OCI-LY7 (cell line): Measurements from ENCODE around the gene THAP12. TPM values are rescaled to one million over a fixed set of nuclear protein-coding genes. Genes with fewer than 3 reads are reported as not detected.

Source experiments
- BruUV-seq: library from RNA; stranded (reverse); fragments of 400-500 nt; replicated peaks from 2 replicates; lab custom pipeline; 2021; lab: Mats Ljungman, UMichigan
- CTCF ChIA-PET: fragments of 300-600 bp; sonication (Branson Sonifier 250); formaldehyde crosslinking; loops from one replicate; lab custom pipeline; 2022; ENCODE audit warnings: antibody characterized with exemption; ENCODE audit not compliant: unreplicated experiment; lab: Charles Lee
- POLR2A ChIA-PET: fragments of 300-600 bp; sonication (Branson Sonifier 250); formaldehyde crosslinking; loops from one replicate; lab custom pipeline; 2022; ENCODE audit warnings: antibody characterized with exemption; lab: Charles Lee
- DNase-seq: peaks from one replicate; pipeline ENCODE4 v3.0.0-alpha.2; 2015; ENCODE audit warnings: low spot score
- H2AFZ ChIP-seq: fragments of 200-600 bp; sonication (generic), shearing (Covaris generic); 2 replicates; pipeline ENCODE4 v1.6.1; 2014; ENCODE audit warnings: mild to moderate bottlenecking, antibody characterized with exemption, low read length, moderate library complexity
- H3K27ac ChIP-seq: fragments of 200-600 bp; sonication (generic); 2 replicates; pipeline ENCODE4 v1.5.1; 2014; ENCODE audit warnings: mixed run types, low read depth, mild to moderate bottlenecking, moderate library complexity, low read length, inconsistent platforms; ENCODE audit not compliant: poor library complexity, severe bottlenecking
- H3K36me3 ChIP-seq: fragments of 200-600 bp; sonication (generic); 2 replicates; pipeline ENCODE4 v1.6.1; 2014; ENCODE audit warnings: mild to moderate bottlenecking, antibody characterized with exemption, low read length, moderate library complexity, mixed read lengths; ENCODE audit not compliant: insufficient read depth
- H3K4me1 ChIP-seq: fragments of 200-600 bp; sonication (generic); 2 replicates; pipeline ENCODE4 v1.5.1; 2014; ENCODE audit warnings: mild to moderate bottlenecking, low read length; ENCODE audit not compliant: insufficient read depth, poor library complexity, severe bottlenecking
- H3K4me2 ChIP-seq: fragments of 200-600 bp; sonication (generic); 2 replicates; pipeline ENCODE4 v1.6.1; 2014; ENCODE audit warnings: mild to moderate bottlenecking, low read length
- H3K4me3 ChIP-seq: fragments of 200-600 bp; sonication (generic); 2 replicates; pipeline ENCODE4 v1.5.1; 2014; ENCODE audit warnings: mild to moderate bottlenecking, low read depth, low read length; ENCODE audit not compliant: poor library complexity, severe bottlenecking
- H3K79me2 ChIP-seq: fragments of 200-600 bp; sonication (generic); 2 replicates; pipeline ENCODE4 v1.6.1; 2016; ENCODE audit warnings: low read depth, mild to moderate bottlenecking, low read length, moderate library complexity, mixed read lengths; ENCODE audit not compliant: insufficient read depth
- H3K9me2 ChIP-seq: fragments of 200-600 bp; sonication (generic); 2 replicates; pipeline ENCODE4 v1.6.1; 2016; ENCODE audit warnings: mild to moderate bottlenecking, low read length, mixed read lengths; ENCODE audit not compliant: insufficient read depth
- H3K9me3 ChIP-seq: fragments of 200-600 bp; sonication (generic); 2 replicates; pipeline ENCODE4 v1.6.1; 2014; ENCODE audit warnings: mild to moderate bottlenecking, mixed run types, low read length, mixed read lengths
- H4K20me1 ChIP-seq: fragments of 200-600 bp; sonication (generic); 2 replicates; pipeline ENCODE4 v1.6.1; 2014; ENCODE audit warnings: mild to moderate bottlenecking, antibody characterized with exemption, low read length, moderate library complexity, mixed read lengths; ENCODE audit not compliant: insufficient read depth
- CTCF ChIP-seq: fragments of 200-600 bp; sonication (generic); conservative IDR thresholded peaks from 2 replicates; pipeline ENCODE4 v1.5.1; 2014; ENCODE audit warnings: mild to moderate bottlenecking, antibody characterized with exemption, low read length, moderate library complexity, mixed read lengths
- EZH2phosphoT487 ChIP-seq: fragments of 200-600 bp; sonication (generic); IDR thresholded peaks from 2 replicates; pipeline ENCODE4 v1.6.1; 2018; ENCODE audit warnings: low read depth, borderline replicate concordance, mild to moderate bottlenecking, mixed run types, antibody characterized with exemption, low read length, moderate library complexity, mixed read lengths
- intact Hi-C: fragments of 100-400 bp; cut with micrococcal nuclease; formaldehyde crosslinking; loops from one replicate; pipeline ENCODE4 v1.10.0; 2022; ENCODE audit not compliant: unreplicated experiment
- total RNA-seq, 2 experiments: library from RNA; depleted of rRNA in 1 of 2; stranded (reverse); fragments of >200 nt in 1 of 2; shearing (Covaris generic) in 1 of 2; gene quantifications; 2 replicates each; pipeline ENCODE4 v1.2.3, GENCODE V29; 2014 to 2022

Gene THAP12
- total RNA-seq, 2 experiments from 2014 or later: 55.7 to 74.7 TPM

DNA sequence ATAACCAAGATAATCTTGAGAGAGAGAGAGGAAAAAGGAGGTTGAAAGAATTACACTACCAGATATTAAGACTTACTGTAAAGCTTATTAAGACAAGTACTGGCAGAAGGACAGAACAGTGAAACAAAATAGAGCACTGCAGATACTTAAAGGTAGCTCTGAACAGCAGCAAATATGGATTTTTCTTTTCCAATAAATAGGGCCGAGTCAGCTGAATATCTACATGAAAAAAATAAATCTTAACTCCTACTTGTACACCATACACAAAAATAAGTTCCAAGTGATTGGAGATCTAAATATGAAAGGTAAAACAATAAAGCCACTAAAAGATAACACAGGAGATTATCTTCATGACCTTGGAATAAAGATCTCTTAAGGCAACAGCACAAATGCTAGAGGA is 12.4 kb downstream of the THAP12 start:
- Histone ChIP-seq H4K20me1 (peaks cover 27% of the 10 kb centered on the region), H3K36me3 (peaks cover 21% of the 10 kb centered on the region), H3K27ac (no peak overlapping the region), H3K4me1 (peaks cover 13% of the 10 kb centered on the region), H3K4me3 (no peak overlapping the region), H2AFZ (no peak overlapping the region), H3K4me2 (no peak overlapping the region), H3K9me3 (no peaks in the 10 kb centered on the region), H3K9me2 (no peaks in the 10 kb centered on the region), H3K79me2 (peaks cover 92% of the 10 kb centered on the region)
- DNase-seq: no peak
- intact Hi-C loops: no loop called here
- TF ChIP-seq EZH2phosphoT487: no peak
- no peak for TF ChIP-seq CTCF
- CTCF ChIA-PET: no interaction called here
- no TSS peak for BruUV-seq
- POLR2A ChIA-PET: no interaction called here

DNA sequence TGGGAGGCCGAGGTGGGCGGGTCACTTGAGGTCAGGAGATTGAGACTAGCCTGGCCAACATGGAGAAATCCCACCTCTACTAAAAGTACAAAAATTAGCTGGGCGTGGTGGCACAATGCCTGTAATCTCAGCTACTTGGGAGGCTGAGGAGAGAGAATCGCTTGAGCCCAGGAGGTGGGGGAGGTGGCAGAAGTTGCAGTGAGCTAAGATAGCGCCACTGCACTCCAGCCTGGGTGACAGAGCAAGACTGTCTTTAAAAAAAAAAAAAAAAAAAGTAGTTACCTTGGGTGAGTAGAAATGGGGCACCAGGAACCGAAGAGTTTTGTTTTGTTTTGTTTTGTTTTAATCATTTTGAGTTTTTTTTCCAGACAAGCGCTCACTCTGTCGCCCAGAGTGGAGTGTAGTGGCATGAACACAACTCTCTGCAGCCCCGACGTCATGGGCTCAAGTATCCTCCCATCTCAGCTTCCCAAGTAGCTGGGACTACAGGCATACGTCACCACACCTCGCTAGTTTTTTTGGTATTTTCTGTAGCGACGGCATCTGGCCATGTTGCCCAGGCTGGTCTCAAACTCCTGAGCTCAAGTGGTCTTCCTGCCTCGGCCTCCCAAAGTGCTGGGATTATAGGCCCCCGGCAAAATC is 15.8 kb downstream of the THAP12 start:
- intact Hi-C loops: no loop called here
- DNase-seq: no peak
- no peaks in the 10 kb centered on the region for H3K9me3 ChIP-seq
- H3K36me3 ChIP-seq: peaks cover 47% of the 10 kb centered on the region
- no peak overlapping the region for H2AFZ ChIP-seq
- ChIA-PET CTCF (interaction anchor here (0.5 to 1.0 kb wide), 2 partner anchors 40 to 593 kb away, joined by 3 to 5 read pairs; no protein-coding TSS in a partner anchor), POLR2A (interaction anchor here (0.9 to 2.1 kb wide), 4 partner anchors 9 to 128 kb away, joined by 3 to 8 read pairs (median 6); no protein-coding TSS in a partner anchor)
- no peak overlapping the region for H3K27ac ChIP-seq
- no peak for TF ChIP-seq EZH2phosphoT487
- TF ChIP-seq CTCF: no peak
- BruUV-seq: no TSS peak
- peaks cover 18% of the 10 kb centered on the region for H4K20me1 ChIP-seq
- H3K79me2 ChIP-seq: peaks cover 63% of the 10 kb centered on the region
- no peak overlapping the region for H3K4me2 ChIP-seq
- no peak overlapping the region for H3K4me3 ChIP-seq
- peaks cover 13% of the 10 kb centered on the region for H3K4me1 ChIP-seq
- no peaks in the 10 kb centered on the region for H3K9me2 ChIP-seq

GRCh38 chr11:76362716-76363115 is 18.2 kb downstream of the THAP12 start:
- TF ChIP-seq EZH2phosphoT487: no peak
- no peak for TF ChIP-seq CTCF
- intact Hi-C loops: no loop called here
- H3K4me1 ChIP-seq: peaks cover 13% of the 10 kb centered on the region
- H3K9me2 ChIP-seq: no peaks in the 10 kb centered on the region
- ChIA-PET CTCF (no interaction called here), POLR2A (interaction anchor here (1.0 kb wide), 1 partner anchor 14 kb away, joined by 4 read pairs; no protein-coding TSS in a partner anchor)
- BruUV-seq: no TSS peak
- no peak overlapping the region for H3K27ac ChIP-seq
- no peak overlapping the region for H3K4me2 ChIP-seq
- H2AFZ ChIP-seq: no peak overlapping the region
- H3K79me2 ChIP-seq: peaks cover 39% of the 10 kb centered on the region
- H3K36me3 ChIP-seq: peaks cover 71% of the 10 kb centered on the region
- H3K4me3 ChIP-seq: no peak overlapping the region
- H4K20me1 ChIP-seq: 0 out of 2 replicates have a peak, but pooled peaks cover under 1% of the 10 kb centered on the region
- DNase-seq: no peak
- H3K9me3 ChIP-seq: no peaks in the 10 kb centered on the region
